Hematopoietic multipotent progenitor cell treated with erythropoietin and hydrocortisone succinate and interleukin-3 and kit ligand, for 8 days (in vitro differentiated cells): ENCODE measurements around the gene CCNK.

Source experiments
- DNase-seq: peaks from one replicate; pipeline ENCODE4 v3.0.0-alpha.2; 2015

Gene CCNK

GRCh38 chr14:99538733-99539132, 57.5 kb downstream of the CCNK start:
- DNase-seq: no peak

GRCh38 chr14:99539491-99539890, 58.3 kb downstream of the CCNK start:
- DNase-seq: no peak

- DNase-seq: no peak
Observed at GRCh38 chr14:99540196-99541032, 59.2 kb downstream of the CCNK start.

GRCh38 chr14:99541211-99541610, 60.0 kb downstream of the CCNK start:
- DNase-seq: no peak

GRCh38 chr14:99541677-99542470, 60.7 kb downstream of the CCNK start:
- DNase-seq: peak; percentile 5

- no peak for DNase-seq
Observed at GRCh38 chr14:99542566-99542965, 61.4 kb downstream of the CCNK start.

- DNase-seq: no peak
Observed at GRCh38 chr14:99543370-99543769, 62.2 kb downstream of the CCNK start.

- no peak for DNase-seq
Observed at GRCh38 chr14:99543985-99544384, 62.8 kb downstream of the CCNK start.

GRCh38 chr14:99544991-99545390, 63.8 kb downstream of the CCNK start:
- DNase-seq: no peak

GRCh38 chr14:99545586-99545985, 64.4 kb downstream of the CCNK start:
- DNase-seq: no peak

- no peak for DNase-seq
Observed at GRCh38 chr14:99546234-99546879, 65.1 kb downstream of the CCNK start.

GRCh38 chr14:99548255-99548654, 67.0 kb downstream of the CCNK start:
- DNase-seq: no peak

GRCh38 chr14:99548871-99549515, 67.8 kb downstream of the CCNK start:
- no peak for DNase-seq

- DNase-seq: no peak
Observed at GRCh38 chr14:99549684-99550083, 68.5 kb downstream of the CCNK start.

GRCh38 chr14:99550387-99550992, 69.3 kb downstream of the CCNK start:
- DNase-seq: no peak

GRCh38 chr14:99551034-99551922, 70.1 kb downstream of the CCNK start:
- DNase-seq: no peak

- DNase-seq: no peak
Observed at GRCh38 chr14:99552021-99552553, 70.9 kb downstream of the CCNK start.

- DNase-seq: no peak
Observed at GRCh38 chr14:99552572-99553216, 71.5 kb downstream of the CCNK start.

GRCh38 chr14:99554184-99554583, 73.0 kb downstream of the CCNK start:
- DNase-seq: no peak

- DNase-seq: no peak
Observed at GRCh38 chr14:99554757-99555531, 73.7 kb downstream of the CCNK start.
